SH-SY5Y (cell line): Measurements from ENCODE around the gene RFWD3.

Source experiments
- GATA2 ChIP-seq: IDR thresholded peaks from 2 replicates; pipeline ENCODE4 v1.6.1; 2011; ENCODE audit warnings: mild to moderate bottlenecking, low read depth, low read length
- GATA3 ChIP-seq: IDR thresholded peaks from 2 replicates; pipeline ENCODE4 v1.6.1; 2011; ENCODE audit warnings: low read depth, mild to moderate bottlenecking, low read length, moderate library complexity

DNA sequence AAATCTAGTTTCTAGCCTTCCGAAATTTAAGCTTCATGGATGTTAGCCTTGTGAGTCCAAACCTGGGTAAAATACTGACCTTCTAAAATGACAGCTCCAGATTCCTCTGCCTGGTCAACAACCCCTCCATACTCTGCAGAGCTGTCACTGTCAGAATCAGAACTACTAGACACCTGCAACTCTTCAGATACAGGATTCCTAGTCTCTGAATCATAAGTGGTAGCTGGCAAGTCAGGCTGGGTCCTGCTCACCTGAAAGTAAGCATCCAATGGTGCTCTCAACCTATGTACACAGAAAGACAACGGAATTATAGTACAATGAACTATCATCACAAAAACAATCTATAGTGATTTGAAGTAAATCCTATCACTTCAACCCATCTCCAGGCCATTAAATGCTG, 14.8 kb downstream of the RFWD3 start:
- no peak for TF ChIP-seq GATA2
- TF ChIP-seq GATA3, result no peak
